Measurements from ENCODE around the gene MYEOV. TPM values are rescaled to one million over a fixed set of nuclear protein-coding genes. Genes with fewer than 3 reads are reported as not detected.
A peak's percentile ranks its signal among the peaks of the same experiment; 100 is the strongest.

Gene MYEOV
- total and polyA plus RNA-seq, 10 of the 15 experiments (the other 5 are each of a cell fraction or from before 2014, with no cell fraction given): 0.05 to 0.40 (median 0.26) TPM; not detected in 3

GRCh38 chr11:69310934-69311766 lies 17.2 kb downstream of the MYEOV start:
- Histone ChIP-seq H4K20me1 (ENCODE audit: control insufficient read depth, insufficient read depth) (no peaks in the 10 kb centered on the region), H2AFZ (ENCODE audit: control insufficient read depth, low read depth, low read length) (no peak overlapping the region; the same call in 1 of the 2 replicates), H3K27me3 (replicated peaks in 1 of 2; ENCODE audit: control insufficient read depth in 2 of 2, insufficient read depth in 2 of 2, low read length in 1 of 2) (no peaks in the 10 kb centered on the region; a peak in 1 of 4 replicates), H3K9me3 (replicated peaks; ENCODE audit: control insufficient read depth, insufficient read depth, low read length) (no peaks in the 10 kb centered on the region; the same call in 2 of the 3 replicates), H3K36me3 (ENCODE audit: control insufficient read depth in 2 of 2, insufficient read depth in 2 of 2, low read length in 1 of 2) (no peaks in the 10 kb centered on the region), H3K4me1 (ENCODE audit: control insufficient read depth, insufficient read depth, low read length) (peaks cover 14% of the 10 kb centered on the region), H3K4me2 (ENCODE audit: control insufficient read depth, insufficient read depth) (peak overlapping the region; percentile 38; the same call in 1 of the 2 replicates), H3K4me3 (no peak overlapping the region), H3K27ac (ENCODE audit: control insufficient read depth, insufficient read depth) (no peak overlapping the region), H3K9ac (ENCODE audit: control insufficient read depth, insufficient read depth, low read length) (no peak overlapping the region), H3K79me2 (ENCODE audit: control insufficient read depth, insufficient read depth, low read length) (no peaks in the 10 kb centered on the region)
- 57% methylated on average over 14 of the region's 14 CpGs for WGBS (ENCODE audit: insufficient coverage, insufficient replicate concordance, low lambda C conversion rate, missing lambda C conversion rate)
- ATAC-seq (peak; percentile 91), DNase-seq (ENCODE audit: low read depth, low spot score) (peak; percentile 21), FAIRE-seq (no peak)
- in situ Hi-C loops (cut with MboI): no loop called here
- ChIA-PET SMC1A (ENCODE audit: uncharacterized antibody, unreplicated experiment) (interaction anchor here (0.9 to 2.4 kb wide), 8 partner anchors 13 to 98 kb away, joined by 3 to 31 read pairs (median 4); no protein-coding TSS in a partner anchor), RAD21 (ENCODE audit: unreplicated experiment) (interaction anchor here (1.4 to 3.2 kb wide), 3 partner anchors 11 to 25 kb away, joined by 3 to 22 read pairs (median 4); no protein-coding TSS in a partner anchor), CTCF (interaction anchor here (1.0 to 1.4 kb wide), 5 partner anchors 10 to 360 kb away, joined by 3 to 7 read pairs (median 4); no protein-coding TSS in a partner anchor), POLR2A (interaction anchor here (1.9 kb wide), 1 partner anchor 14 kb away, joined by 9 read pairs; no protein-coding TSS in a partner anchor)
- TF ChIP-seq RELA (IDR thresholded peaks at IDR 0.05; ENCODE audit: borderline replicate concordance, partially characterized antibody) (peak; percentile 85), DPF2 (IDR thresholded peaks at IDR 0.05) (0 out of 2 replicates have a peak, but pooled peaks have one; percentile 4), MXI1 (IDR thresholded peaks at IDR 0.05; ENCODE audit: low read depth, low read length) (no peak)
- intact Hi-C loops (cut with micrococcal nuclease; ENCODE audit: unreplicated experiment): no loop called here
- no TSS peak for BruUV-seq (replicated peaks)
